ENCODE data around the gene MDFI. TPM values are rescaled to one million over a fixed set of nuclear protein-coding genes. Genes with fewer than 3 reads are reported as not detected.

Gene MDFI
- total RNA-seq, 2 donors from 2014 or later, result 52.7 to 80.0 TPM

DNA sequence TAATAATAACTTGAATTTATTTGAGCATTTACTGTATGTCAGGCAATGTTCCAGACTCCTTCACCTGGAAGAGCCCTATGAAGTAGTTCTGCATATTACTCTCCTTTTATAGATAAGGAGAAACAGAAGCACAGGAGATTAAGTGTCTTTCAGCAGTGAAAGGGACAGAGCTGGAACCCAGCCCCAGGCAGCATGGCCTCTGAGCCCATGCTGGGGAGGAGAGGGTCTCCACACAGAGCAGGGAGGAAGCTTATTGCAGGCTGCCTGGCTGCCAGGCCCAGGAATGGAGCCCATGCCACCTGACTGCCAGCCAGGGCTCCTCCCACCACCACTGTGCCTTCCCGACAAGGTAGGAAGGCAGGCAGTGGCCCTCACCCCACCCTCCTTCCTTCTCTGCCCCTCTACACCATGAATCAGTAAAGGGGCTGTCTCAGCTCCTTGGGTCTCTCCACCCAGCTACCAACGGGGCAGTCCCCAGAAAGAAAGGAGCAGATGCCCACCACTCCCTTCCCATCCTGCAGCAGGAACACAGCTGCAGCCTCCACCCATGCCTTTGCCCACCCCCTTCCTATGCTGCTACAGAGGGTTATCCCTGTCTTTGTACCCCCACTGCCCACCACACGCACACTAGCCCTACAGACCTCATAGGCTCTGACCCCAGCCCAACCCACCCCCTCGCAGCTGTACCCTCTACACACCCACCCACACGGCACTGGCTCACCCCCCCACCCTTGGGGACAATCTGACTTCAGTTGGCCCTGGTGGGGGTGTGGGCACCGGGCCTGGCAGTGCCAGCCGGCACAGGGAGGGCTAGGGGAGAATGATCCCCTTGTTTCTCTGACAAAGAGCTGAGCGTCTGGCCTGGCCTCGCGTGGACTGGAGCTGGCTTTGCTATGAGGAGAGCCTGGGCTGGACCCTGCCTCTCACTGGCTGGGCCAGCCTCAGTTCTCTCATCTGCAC is 55.3 kb downstream of the MDFI start:
- Histone ChIP-seq H3K4me1 (ENCODE audit: control insufficient read depth, insufficient read depth, low read length) (no peaks in the 10 kb centered on the region), H3K9ac (ENCODE audit: extremely low read depth, low read length, poor library complexity, severe bottlenecking) (no peak overlapping the region), H3K9me3 (ENCODE audit: control insufficient read depth, low read length) (no peaks in the 10 kb centered on the region), H3K36me3 (ENCODE audit: control insufficient read depth, insufficient read depth, low read length) (no peaks in the 10 kb centered on the region), H3K27ac (ENCODE audit: low read depth, low read length) (no peak overlapping the region), H3K27me3 (ENCODE audit: control insufficient read depth, insufficient read depth, low read length, poor library complexity, severe bottlenecking) (no peaks in the 10 kb centered on the region), H3K4me3 (ENCODE audit: low read length) (no peak overlapping the region)
- H3K36me3 Mint-ChIP-seq (ENCODE audit: low read depth), result no peaks in the 10 kb centered on the region
- H3K9me3 Mint-ChIP-seq, result no peaks in the 10 kb centered on the region
- TF ChIP-seq, protein P1, sequence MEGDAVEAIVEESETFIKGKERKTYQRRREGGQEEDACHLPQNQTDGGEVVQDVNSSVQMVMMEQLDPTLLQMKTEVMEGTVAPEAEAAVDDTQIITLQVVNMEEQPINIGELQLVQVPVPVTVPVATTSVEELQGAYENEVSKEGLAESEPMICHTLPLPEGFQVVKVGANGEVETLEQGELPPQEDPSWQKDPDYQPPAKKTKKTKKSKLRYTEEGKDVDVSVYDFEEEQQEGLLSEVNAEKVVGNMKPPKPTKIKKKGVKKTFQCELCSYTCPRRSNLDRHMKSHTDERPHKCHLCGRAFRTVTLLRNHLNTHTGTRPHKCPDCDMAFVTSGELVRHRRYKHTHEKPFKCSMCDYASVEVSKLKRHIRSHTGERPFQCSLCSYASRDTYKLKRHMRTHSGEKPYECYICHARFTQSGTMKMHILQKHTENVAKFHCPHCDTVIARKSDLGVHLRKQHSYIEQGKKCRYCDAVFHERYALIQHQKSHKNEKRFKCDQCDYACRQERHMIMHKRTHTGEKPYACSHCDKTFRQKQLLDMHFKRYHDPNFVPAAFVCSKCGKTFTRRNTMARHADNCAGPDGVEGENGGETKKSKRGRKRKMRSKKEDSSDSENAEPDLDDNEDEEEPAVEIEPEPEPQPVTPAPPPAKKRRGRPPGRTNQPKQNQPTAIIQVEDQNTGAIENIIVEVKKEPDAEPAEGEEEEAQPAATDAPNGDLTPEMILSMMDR (conservative IDR thresholded peaks at IDR 0.05), result no peak
- DNase-seq, result no peak
- WGBS, 2 experiments (ENCODE audit: insufficient coverage in 1 of 2, insufficient read length in 1 of 2), result 73 to 86% methylated on average over 3 to 9 of the region's 10 CpGs
- no peak overlapping the region for H3K4me3 Mint-ChIP-seq
- no peak overlapping the region for H3K27ac Mint-ChIP-seq
- H3K27me3 Mint-ChIP-seq (ENCODE audit: insufficient read depth), result peaks cover 6% of the 10 kb centered on the region
- H3K4me1 Mint-ChIP-seq, result no peaks in the 10 kb centered on the region

DNA sequence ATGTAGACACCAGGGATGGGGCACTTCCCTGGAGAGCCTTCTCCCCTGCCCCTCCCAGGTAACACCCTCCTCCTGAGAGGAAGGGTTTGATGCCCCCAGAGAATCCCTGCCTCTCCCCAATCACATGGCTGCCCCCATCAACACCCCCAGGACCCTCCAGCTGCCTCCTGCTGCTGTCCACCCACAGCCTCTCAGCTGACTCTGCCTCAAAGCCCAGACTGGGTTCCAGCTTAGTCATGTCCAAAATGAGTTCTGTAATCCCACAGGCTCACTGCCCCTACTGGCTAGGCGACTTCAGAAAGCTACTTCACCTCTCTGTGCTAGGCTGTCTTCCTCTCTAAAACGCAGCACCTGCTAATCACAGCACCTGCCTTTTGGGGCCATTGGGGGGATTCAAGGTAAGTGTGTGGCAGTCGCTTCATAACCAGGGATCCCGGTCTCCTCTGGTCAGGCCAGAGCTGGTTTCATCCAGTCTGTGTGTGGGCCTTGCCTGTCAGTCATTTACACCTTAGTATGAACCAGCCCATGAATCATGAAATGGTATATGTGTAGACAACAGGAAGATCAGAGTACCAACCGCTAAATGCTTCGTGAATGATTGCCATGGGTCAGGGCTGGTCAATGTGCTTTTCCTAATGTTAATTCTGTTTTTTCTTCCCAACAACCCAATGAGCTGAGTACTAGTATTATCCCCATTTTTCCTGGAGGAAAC is 56.7 kb downstream of the MDFI start:
- no peaks in the 10 kb centered on the region for H3K36me3 Mint-ChIP-seq (ENCODE audit: low read depth)
- Histone ChIP-seq H3K4me1 (ENCODE audit: control insufficient read depth, insufficient read depth, low read length) (no peaks in the 10 kb centered on the region), H3K27ac (ENCODE audit: low read depth, low read length) (no peak overlapping the region), H3K4me3 (ENCODE audit: low read length) (no peak overlapping the region), H3K36me3 (ENCODE audit: control insufficient read depth, insufficient read depth, low read length) (no peaks in the 10 kb centered on the region), H3K9me3 (ENCODE audit: control insufficient read depth, low read length) (no peaks in the 10 kb centered on the region), H3K9ac (ENCODE audit: extremely low read depth, low read length, poor library complexity, severe bottlenecking) (no peak overlapping the region), H3K27me3 (ENCODE audit: control insufficient read depth, insufficient read depth, low read length, poor library complexity, severe bottlenecking) (no peaks in the 10 kb centered on the region)
- no peaks in the 10 kb centered on the region for H3K4me1 Mint-ChIP-seq
- no peaks in the 10 kb centered on the region for H3K9me3 Mint-ChIP-seq
- DNase-seq, result no peak
- H3K27ac Mint-ChIP-seq, result peak overlapping the region; percentile 42
- H3K4me3 Mint-ChIP-seq, result no peak overlapping the region
- peaks cover 4% of the 10 kb centered on the region for H3K27me3 Mint-ChIP-seq (ENCODE audit: insufficient read depth)
- 86 to 87% methylated on average over 6 of the region's 6 CpGs for WGBS, 2 experiments (ENCODE audit: insufficient coverage in 1 of 2, insufficient read length in 1 of 2)
- TF ChIP-seq, protein P1 (conservative IDR thresholded peaks at IDR 0.05), result no peak

DNA sequence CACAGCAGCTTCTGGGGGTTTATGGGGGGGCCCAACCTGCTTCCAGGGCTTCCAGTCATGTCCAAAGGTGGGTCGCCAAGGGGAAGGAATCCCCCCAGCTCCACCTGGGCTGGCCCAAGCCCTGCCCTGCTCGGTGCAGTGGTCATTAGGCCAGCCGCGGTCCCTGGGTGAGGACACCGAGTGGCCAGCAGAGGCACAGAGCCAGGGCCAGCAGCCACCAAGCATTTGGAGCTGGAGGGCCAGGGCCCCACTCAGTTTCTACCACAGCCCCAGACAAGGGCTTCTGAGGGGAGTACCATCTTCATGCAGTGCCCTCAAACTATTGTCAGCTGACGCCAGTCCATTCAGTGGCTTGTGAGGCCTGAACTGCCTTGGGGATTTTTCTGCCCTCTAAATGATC is 57.6 kb downstream of the MDFI start:
- no peaks in the 10 kb centered on the region for H3K36me3 ChIP-seq (ENCODE audit: control insufficient read depth, insufficient read depth, low read length)
- no peaks in the 10 kb centered on the region for H3K9me3 ChIP-seq (ENCODE audit: control insufficient read depth, low read length)
- no peak overlapping the region for H3K4me3 ChIP-seq (ENCODE audit: low read length)
- WGBS, 2 experiments (ENCODE audit: insufficient coverage in 1 of 2, insufficient read length in 1 of 2), result 83 to 87% methylated on average over 3 to 6 of the region's 6 CpGs
- peaks cover 5% of the 10 kb centered on the region for H3K4me1 Mint-ChIP-seq
- H3K27ac ChIP-seq (ENCODE audit: low read depth, low read length), result no peak overlapping the region
- H3K9ac ChIP-seq (ENCODE audit: extremely low read depth, low read length, poor library complexity, severe bottlenecking), result no peak overlapping the region
- H3K4me3 Mint-ChIP-seq, result no peak overlapping the region
- no peaks in the 10 kb centered on the region for H3K27me3 ChIP-seq (ENCODE audit: control insufficient read depth, insufficient read depth, low read length, poor library complexity, severe bottlenecking)
- H3K27ac Mint-ChIP-seq, result no peak overlapping the region
- no peaks in the 10 kb centered on the region for H3K36me3 Mint-ChIP-seq (ENCODE audit: low read depth)
- no peak for DNase-seq
- TF ChIP-seq, protein P1 (conservative IDR thresholded peaks at IDR 0.05), result peak; percentile 17
- H3K27me3 Mint-ChIP-seq (ENCODE audit: insufficient read depth), result peaks cover 4% of the 10 kb centered on the region
- no peaks in the 10 kb centered on the region for H3K4me1 ChIP-seq (ENCODE audit: control insufficient read depth, insufficient read depth, low read length)
- no peaks in the 10 kb centered on the region for H3K9me3 Mint-ChIP-seq

Measured in endodermal cell (in vitro differentiated cells).